ENCODE results near the gene HIRIP3.

DNA sequence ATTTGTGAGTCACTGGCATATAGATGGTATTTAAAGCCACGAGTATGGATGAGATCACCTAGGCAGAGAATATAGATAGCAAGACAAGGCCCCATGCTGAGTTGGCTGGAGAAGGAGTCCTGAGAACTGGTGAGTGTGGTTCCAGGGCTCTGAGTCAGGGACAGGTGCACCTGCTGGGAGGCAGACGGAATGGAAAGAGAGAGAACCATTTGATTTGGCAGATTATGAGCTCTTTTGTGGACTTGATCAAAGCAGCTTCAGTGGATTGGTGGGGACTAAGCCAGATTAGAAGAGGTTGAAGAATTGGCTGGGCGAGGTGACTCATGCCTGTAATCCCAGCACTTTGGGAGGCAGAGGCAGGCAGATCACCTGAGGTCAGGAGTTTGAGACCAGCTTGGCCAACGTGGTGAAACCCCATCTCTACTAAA lies 23.3 kb upstream of the HIRIP3 start:
- peak; percentile 14; the same call in 1 of the 2 replicates for TF ChIP-seq CEBPB (IDR thresholded peaks at IDR 0.05)
- TF ChIP-seq CREB1 (IDR thresholded peaks at IDR 0.05; ENCODE audit: low read depth), result no peak
- TF ChIP-seq TAF1 (IDR thresholded peaks at IDR 0.05; ENCODE audit: low read depth), result no peak
- TF ChIP-seq YY1 (IDR thresholded peaks at IDR 0.05; ENCODE audit: low read depth), result 0 out of 2 replicates have a peak, but pooled peaks have one; percentile 12
- TF ChIP-seq EP300 (IDR thresholded peaks at IDR 0.05; ENCODE audit: borderline replicate concordance), result peak; percentile 67
- no peak for TF ChIP-seq EGR1 (IDR thresholded peaks at IDR 0.05)
